Epithelial cell of proximal tubule (primary cell): ENCODE measurements around the gene CRIM1. TPM values are rescaled to one million over a fixed set of nuclear protein-coding genes. Genes with fewer than 3 reads are reported as not detected.

ENCODE experiments used
- DNase-seq: peaks from one replicate; pipeline ENCODE4 v3.0.0-alpha.2; 2011; ENCODE audit warnings: low read depth
- H3K4me3 ChIP-seq: 2 replicates; pipeline ENCODE4 v1.5.1; 2011; ENCODE audit warnings: low read depth, mild to moderate bottlenecking, low read length
- CTCF ChIP-seq: conservative IDR thresholded peaks from 2 replicates; pipeline ENCODE4 v1.5.1; 2012; ENCODE audit warnings: low read depth, mild to moderate bottlenecking, low read length
- total RNA-seq: library from RNA; depleted of rRNA; stranded (reverse); fragments of >200 nt; gene quantifications from 2 replicates; pipeline ENCODE4 v1.2.3, GENCODE V29; 2015

CRIM1 gene
- total RNA-seq, 1 donor from 2014 or later = 143 TPM

DNA sequence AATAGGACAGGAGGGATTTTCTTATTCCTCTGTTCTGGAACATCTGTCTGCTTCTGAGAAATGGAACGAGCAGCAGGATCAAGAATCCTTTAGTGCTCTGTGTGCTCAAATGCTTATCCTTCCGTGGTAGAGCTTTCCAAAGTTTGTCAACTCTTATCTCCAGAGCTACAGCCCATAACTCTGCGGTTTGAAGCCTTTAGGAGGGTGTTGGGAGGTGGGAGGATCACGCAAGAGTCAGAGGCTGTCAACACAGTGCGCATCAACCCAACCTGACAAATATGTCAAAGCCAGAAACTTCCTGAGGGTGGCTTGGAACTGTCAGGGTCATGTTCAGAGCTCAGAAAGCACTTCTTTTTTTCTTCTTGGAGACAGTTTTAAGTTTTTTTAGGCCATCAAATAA lies 95.9 kb downstream of the CRIM1 start:
- no peak for TF ChIP-seq CTCF
- no peak overlapping the region for H3K4me3 ChIP-seq
- no peak for DNase-seq

DNA sequence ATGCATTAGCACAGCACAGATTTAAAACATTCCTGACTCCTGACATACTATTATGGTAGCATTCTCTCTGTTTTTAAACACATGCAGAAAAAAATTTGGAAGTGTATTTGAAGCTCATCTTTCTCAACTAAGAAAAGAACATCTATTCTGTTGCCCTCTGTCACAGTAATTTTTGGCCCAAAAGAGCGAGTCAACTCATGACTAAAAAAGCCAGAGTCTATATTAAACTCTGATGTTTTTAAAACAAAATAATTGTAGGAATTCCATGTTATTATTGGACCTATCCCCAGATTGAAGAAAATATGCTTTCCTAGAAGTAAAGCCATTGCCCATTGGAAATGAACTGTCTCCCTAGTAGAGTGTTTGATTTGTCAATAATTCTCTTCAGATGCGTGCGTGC lies 96.7 kb downstream of the CRIM1 start:
- H3K4me3 ChIP-seq = no peak overlapping the region
- TF ChIP-seq CTCF = no peak
- no peak for DNase-seq

DNA sequence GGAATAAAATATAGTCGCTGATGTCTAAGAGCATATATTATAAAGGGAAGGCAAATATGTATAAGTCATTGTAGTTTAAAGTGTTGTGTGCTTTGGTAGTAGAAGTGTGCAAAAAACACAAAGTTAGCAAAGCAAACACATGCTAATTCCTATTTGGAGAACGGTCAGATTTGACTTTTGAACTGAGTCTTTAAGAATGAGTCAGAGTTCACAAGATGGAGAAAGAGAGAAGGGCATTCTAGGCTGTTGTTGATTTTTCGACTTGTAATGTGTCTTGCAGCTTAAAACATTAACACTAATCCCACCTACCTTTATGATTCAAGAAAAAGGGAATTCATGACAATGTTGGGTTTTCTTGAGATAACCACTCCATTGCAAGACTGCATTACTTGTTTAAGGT lies 98.1 kb downstream of the CRIM1 start:
- DNase-seq = no peak
- no peak for TF ChIP-seq CTCF
- H3K4me3 ChIP-seq = no peak overlapping the region

GRCh38 chr2:36455011-36455410 lies 99.4 kb downstream of the CRIM1 start:
- DNase-seq = no peak
- TF ChIP-seq CTCF = no peak

GRCh38 chr2:36455788-36456187 lies 100.2 kb downstream of the CRIM1 start:
- no peak overlapping the region for H3K4me3 ChIP-seq
- no peak for DNase-seq
- TF ChIP-seq CTCF = no peak

More at GRCh38 chr2:36455011-36455410, 99.4 kb downstream of the CRIM1 start:
- H3K4me3 ChIP-seq = no peak overlapping the region

DNA sequence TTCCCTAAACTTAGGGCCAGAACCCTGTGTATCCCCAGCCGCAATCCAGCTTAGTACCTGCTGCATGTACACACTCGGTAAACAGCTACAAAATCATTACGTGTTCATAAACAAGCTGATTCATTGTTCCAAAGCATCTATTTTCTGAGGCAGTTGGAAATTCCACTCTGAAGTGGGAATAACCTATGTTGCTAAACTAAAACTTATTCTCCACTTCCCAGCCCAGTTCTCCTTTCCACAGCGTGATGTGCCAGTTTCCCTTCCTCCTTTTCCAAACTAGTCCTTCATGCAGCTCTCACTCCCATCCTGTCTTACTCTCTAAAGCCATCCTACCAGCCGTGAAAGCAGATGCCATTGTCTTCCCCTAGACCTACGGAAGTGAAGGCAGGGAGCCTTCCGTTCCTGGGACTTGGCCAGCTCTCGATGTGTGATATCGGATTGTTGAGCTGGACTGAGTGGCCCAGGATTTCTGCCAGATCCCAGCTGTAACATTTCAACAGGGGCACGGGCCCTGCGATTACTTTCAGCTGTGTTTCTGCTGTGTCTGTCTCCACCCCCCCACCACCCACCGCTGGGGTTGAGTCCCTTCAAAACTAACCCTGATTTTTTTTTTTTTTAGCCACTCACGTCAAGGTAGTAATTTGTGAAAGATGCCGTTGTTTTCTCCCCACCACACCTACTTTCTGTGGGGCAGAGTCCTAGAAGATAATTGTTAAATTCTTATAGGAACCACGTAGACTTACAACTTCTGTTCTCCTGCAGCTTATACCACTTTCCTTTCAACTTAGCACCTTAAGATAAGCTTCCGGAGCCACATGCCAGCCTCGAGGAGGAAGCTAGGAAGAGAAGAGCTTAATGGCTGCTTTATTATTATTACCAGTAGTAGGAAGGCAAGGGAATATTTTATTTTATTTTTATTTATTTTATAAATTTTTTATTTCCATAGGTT lies 100.9 kb downstream of the CRIM1 start:
- TF ChIP-seq CTCF = no peak
- DNase-seq = no peak
- H3K4me3 ChIP-seq = no peak overlapping the region

DNA sequence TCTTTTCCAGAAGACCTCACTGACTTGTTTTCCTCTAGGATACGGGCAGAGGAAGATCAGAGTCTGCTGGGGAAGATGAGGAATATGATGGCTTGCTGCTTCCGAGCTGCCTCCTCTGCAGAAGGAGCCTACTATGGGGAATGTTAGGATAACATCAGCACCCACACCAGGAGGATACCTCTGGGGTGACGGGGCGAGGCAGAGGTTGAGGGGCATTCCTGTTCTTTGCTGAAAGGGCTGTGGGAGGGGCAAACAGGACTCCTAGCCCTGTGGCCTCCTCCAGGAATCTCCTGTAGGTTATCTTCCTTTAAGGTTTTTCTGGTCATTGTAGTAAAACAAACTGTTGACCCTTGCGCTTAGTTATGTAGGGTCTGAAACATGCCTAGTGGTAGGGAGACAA lies 102.5 kb downstream of the CRIM1 start:
- TF ChIP-seq CTCF = no peak
- DNase-seq = no peak
- no peak overlapping the region for H3K4me3 ChIP-seq
